ENCODE measurements around the gene ATP8A2.

ATP8A2 gene

DNA sequence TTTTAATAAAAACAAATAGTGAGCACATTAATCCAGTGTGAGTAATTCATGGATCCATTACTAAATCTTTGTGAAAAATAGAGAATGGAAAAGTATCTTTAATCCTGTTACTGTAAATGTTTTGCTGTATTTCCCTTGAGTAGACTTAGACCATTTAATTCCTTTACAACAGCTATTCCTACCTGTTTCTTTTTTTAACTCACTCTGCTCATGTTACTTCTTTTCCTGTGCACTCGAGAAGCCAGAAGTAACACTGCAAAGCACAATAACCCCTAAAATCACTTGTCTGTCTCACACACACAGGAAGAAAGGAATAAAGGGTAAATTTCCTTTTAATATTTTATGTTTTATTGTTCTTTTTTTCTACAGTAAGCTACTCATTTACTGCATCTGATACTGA is 435.8 kb downstream of the ATP8A2 start:
- no peak overlapping the region for H3K9ac ChIP-seq (ENCODE audit: low read length)
- no peak overlapping the region for H3K4me2 ChIP-seq (ENCODE audit: low read depth, low read length)
- H3F3A ChIP-seq (ENCODE audit: insufficient read depth, low read length) = peaks cover 7% of the 10 kb centered on the region; the same call in 1 of the 2 replicates
- no peak overlapping the region for H3K27ac ChIP-seq (ENCODE audit: low read length)
- no peaks in the 10 kb centered on the region for H3K9me2 ChIP-seq (replicated peaks; ENCODE audit: insufficient read depth, low read length)
- no peaks in the 10 kb centered on the region for H4K20me1 ChIP-seq (ENCODE audit: insufficient read depth, low read length)
- DNase-seq = no peak
- no peaks in the 10 kb centered on the region for H3K27me3 ChIP-seq (replicated peaks; ENCODE audit: insufficient read depth, low read length)
- H2AFZ ChIP-seq (ENCODE audit: low read length) = no peak overlapping the region
- no peaks in the 10 kb centered on the region for H3K79me2 ChIP-seq (ENCODE audit: low read length)
- no peaks in the 10 kb centered on the region for H3K9me3 ChIP-seq (replicated peaks; ENCODE audit: insufficient read depth, low read length)
- H3K4me1 ChIP-seq (ENCODE audit: low read length) = peaks cover 6% of the 10 kb centered on the region; the same call in 1 of the 2 replicates
- no peaks in the 10 kb centered on the region for H3K36me3 ChIP-seq (replicated peaks; ENCODE audit: insufficient read depth, low read length)
- TF ChIP-seq EZH2phosphoT487 (IDR thresholded peaks at IDR 0.05; ENCODE audit: low read length) (no peak), EZH2 (optimal IDR thresholded peaks at IDR 0.05; ENCODE audit: low read depth, low read length) (no peak)
- TF ChIP-seq, protein P1, sequence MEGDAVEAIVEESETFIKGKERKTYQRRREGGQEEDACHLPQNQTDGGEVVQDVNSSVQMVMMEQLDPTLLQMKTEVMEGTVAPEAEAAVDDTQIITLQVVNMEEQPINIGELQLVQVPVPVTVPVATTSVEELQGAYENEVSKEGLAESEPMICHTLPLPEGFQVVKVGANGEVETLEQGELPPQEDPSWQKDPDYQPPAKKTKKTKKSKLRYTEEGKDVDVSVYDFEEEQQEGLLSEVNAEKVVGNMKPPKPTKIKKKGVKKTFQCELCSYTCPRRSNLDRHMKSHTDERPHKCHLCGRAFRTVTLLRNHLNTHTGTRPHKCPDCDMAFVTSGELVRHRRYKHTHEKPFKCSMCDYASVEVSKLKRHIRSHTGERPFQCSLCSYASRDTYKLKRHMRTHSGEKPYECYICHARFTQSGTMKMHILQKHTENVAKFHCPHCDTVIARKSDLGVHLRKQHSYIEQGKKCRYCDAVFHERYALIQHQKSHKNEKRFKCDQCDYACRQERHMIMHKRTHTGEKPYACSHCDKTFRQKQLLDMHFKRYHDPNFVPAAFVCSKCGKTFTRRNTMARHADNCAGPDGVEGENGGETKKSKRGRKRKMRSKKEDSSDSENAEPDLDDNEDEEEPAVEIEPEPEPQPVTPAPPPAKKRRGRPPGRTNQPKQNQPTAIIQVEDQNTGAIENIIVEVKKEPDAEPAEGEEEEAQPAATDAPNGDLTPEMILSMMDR (IDR thresholded peaks at IDR 0.05; ENCODE audit: low read length) = no peak
- H3K4me3 ChIP-seq (ENCODE audit: low read length) = no peak overlapping the region

DNA sequence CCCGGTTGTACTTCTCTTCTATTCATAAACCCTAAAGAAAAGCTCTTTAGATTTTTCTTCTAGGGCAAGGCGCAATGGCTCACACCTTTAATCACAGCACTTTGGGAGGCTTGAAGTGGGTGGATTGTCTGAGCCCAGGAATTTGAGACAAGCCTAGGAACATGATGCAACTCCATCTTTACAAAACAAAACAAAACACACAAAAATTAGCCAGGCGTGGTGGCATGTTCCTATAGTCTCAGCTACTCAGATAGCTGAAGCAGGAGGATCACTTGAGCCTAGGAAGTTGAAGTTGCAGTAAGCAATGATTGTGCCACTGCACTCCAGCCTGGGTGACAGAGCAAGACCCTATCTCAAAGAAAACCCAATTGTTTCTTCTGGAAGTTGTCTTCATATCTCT is 439.7 kb downstream of the ATP8A2 start:
- Histone ChIP-seq H3K4me3 (ENCODE audit: low read length) (no peak overlapping the region), H3K36me3 (replicated peaks; ENCODE audit: insufficient read depth, low read length) (no peaks in the 10 kb centered on the region), H3K4me2 (ENCODE audit: low read depth, low read length) (no peak overlapping the region), H3K27me3 (replicated peaks; ENCODE audit: insufficient read depth, low read length) (no peaks in the 10 kb centered on the region), H2AFZ (ENCODE audit: low read length) (no peak overlapping the region), H3F3A (ENCODE audit: insufficient read depth, low read length) (no peaks in the 10 kb centered on the region), H3K9me2 (replicated peaks; ENCODE audit: insufficient read depth, low read length) (no peaks in the 10 kb centered on the region), H3K4me1 (ENCODE audit: low read length) (no peaks in the 10 kb centered on the region), H3K79me2 (ENCODE audit: low read length) (no peaks in the 10 kb centered on the region), H3K9ac (ENCODE audit: low read length) (no peak overlapping the region), H3K9me3 (replicated peaks; ENCODE audit: insufficient read depth, low read length) (no peaks in the 10 kb centered on the region), H3K27ac (ENCODE audit: low read length) (no peak overlapping the region), H4K20me1 (ENCODE audit: insufficient read depth, low read length) (no peaks in the 10 kb centered on the region)
- no peak for DNase-seq
- TF ChIP-seq, protein P1 (IDR thresholded peaks at IDR 0.05; ENCODE audit: low read length) = no peak
- no peak for TF ChIP-seq EZH2phosphoT487 (IDR thresholded peaks at IDR 0.05; ENCODE audit: low read length)
- no peak for TF ChIP-seq EZH2 (optimal IDR thresholded peaks at IDR 0.05; ENCODE audit: low read depth, low read length)

DNA sequence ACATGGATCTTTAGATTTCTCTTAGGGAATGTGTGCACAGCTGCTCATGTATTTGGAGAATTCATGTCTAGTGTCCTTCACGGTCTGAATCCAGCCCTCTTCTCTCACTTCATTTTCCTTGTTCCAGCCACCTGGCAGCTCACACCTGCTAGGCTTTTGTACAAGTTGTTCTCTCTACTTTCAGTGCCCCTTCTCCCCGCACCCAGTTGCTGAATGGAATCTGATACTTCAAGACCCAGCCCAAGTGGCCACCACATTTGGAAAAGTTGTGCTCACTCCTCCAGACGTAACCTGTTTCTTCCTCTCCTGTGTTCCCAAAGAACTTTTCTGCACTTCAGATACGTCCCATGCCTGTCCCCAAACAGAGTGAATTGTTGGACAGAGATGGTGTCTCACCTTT is 444.5 kb downstream of the ATP8A2 start:
- H4K20me1 ChIP-seq (ENCODE audit: insufficient read depth, low read length) = no peaks in the 10 kb centered on the region
- H2AFZ ChIP-seq (ENCODE audit: low read length) = no peak overlapping the region

More for the DNA sequence above, 444.5 kb downstream of the ATP8A2 start:
- H3F3A ChIP-seq (ENCODE audit: insufficient read depth, low read length) = no peaks in the 10 kb centered on the region
- DNase-seq = no peak
- H3K4me1 ChIP-seq (ENCODE audit: low read length) = no peaks in the 10 kb centered on the region
- no peak overlapping the region for H3K4me3 ChIP-seq (ENCODE audit: low read length)
- TF ChIP-seq EZH2phosphoT487 (IDR thresholded peaks at IDR 0.05; ENCODE audit: low read length) (no peak), EZH2 (optimal IDR thresholded peaks at IDR 0.05; ENCODE audit: low read depth, low read length) (no peak)
- TF ChIP-seq, protein P1 (IDR thresholded peaks at IDR 0.05; ENCODE audit: low read length) = no peak
- no peak overlapping the region for H3K4me2 ChIP-seq (ENCODE audit: low read depth, low read length)
- no peaks in the 10 kb centered on the region for H3K27me3 ChIP-seq (replicated peaks; ENCODE audit: insufficient read depth, low read length)
- no peak overlapping the region for H3K27ac ChIP-seq (ENCODE audit: low read length)
- H3K9ac ChIP-seq (ENCODE audit: low read length) = no peak overlapping the region
- no peaks in the 10 kb centered on the region for H3K9me2 ChIP-seq (replicated peaks; ENCODE audit: insufficient read depth, low read length)
- no peaks in the 10 kb centered on the region for H3K36me3 ChIP-seq (replicated peaks; ENCODE audit: insufficient read depth, low read length)
- H3K9me3 ChIP-seq (replicated peaks; ENCODE audit: insufficient read depth, low read length) = no peaks in the 10 kb centered on the region
- no peaks in the 10 kb centered on the region for H3K79me2 ChIP-seq (ENCODE audit: low read length)

Data from MM.1S (cell line).